WTC11 (cell line): ENCODE data around the gene MMP24OS. TPM values are rescaled to one million over a fixed set of nuclear protein-coding genes. Genes with fewer than 3 reads are reported as not detected.

ENCODE experiments used
- ATAC-seq: fragments of 200-7000 bp; cut with Tn5 transposase; 2 replicates; pipeline ENCODE4 v1.10.0; 2021; ENCODE audit warnings: mild to moderate bottlenecking, moderate library complexity
- CTCF ChIA-PET: fragments of 300-600 bp; sonication (Branson Sonifier 250); formaldehyde crosslinking; loops from one replicate; lab custom pipeline; 2021; ENCODE audit warnings: antibody characterized with exemption; lab: Charles Lee
- POLR2A ChIA-PET: fragments of 350-600 bp; sonication (Branson Sonifier 250); formaldehyde crosslinking; loops from one replicate; lab custom pipeline; 2021; ENCODE audit warnings: antibody characterized with exemption; lab: Charles Lee
- DNase-seq: peaks from one replicate; pipeline ENCODE4 v3.0.0; 2021; ENCODE audit warnings: low spot score
- H3K27ac Mint-ChIP-seq: 2 replicates; pipeline ENCODE4 v1.8.0; 2021; ENCODE audit warnings: mixed read lengths
- H3K27me3 Mint-ChIP-seq: 2 replicates; pipeline ENCODE4 v1.8.0; 2021; ENCODE audit warnings: low read depth, mild to moderate bottlenecking, moderate library complexity, mixed read lengths
- H3K36me3 Mint-ChIP-seq: 2 replicates; pipeline ENCODE4 v1.8.0; 2021; ENCODE audit warnings: mixed read lengths
- H3K4me1 Mint-ChIP-seq: 2 replicates; pipeline ENCODE4 v1.8.0; 2022; ENCODE audit warnings: mixed read lengths
- H3K4me3 Mint-ChIP-seq: 2 replicates; pipeline ENCODE4 v1.8.0; 2021; ENCODE audit warnings: mild to moderate bottlenecking, moderate library complexity, mixed read lengths
- H3K9me3 Mint-ChIP-seq: 2 replicates; pipeline ENCODE4 v1.8.0; 2021; ENCODE audit warnings: mixed read lengths
- AR ChIP-seq: fragments of 250-450 bp; sonication (Bioruptor Pico); IDR thresholded peaks from 2 replicates; pipeline ENCODE4 v1.9.0; 2021; ENCODE audit warnings: mild to moderate bottlenecking
- CTCF ChIP-seq: fragments of 200-600 bp; IDR thresholded peaks from 2 replicates; pipeline ENCODE4 v1.8.0; 2022; ENCODE audit warnings: antibody characterized with exemption
- E2F5 ChIP-seq: sonication (generic); formaldehyde crosslinking; IDR thresholded peaks from 2 replicates; pipeline ENCODE4 v1.8.1; 2022; ENCODE audit warnings: mild to moderate bottlenecking, moderate library complexity, missing genetic modification reagents
- ELF4 ChIP-seq: sonication (generic); formaldehyde crosslinking; IDR thresholded peaks from 2 replicates; pipeline ENCODE4 v1.8.1; 2022; ENCODE audit warnings: low read depth, mild to moderate bottlenecking, moderate library complexity, missing genetic modification reagents
- EMX1 ChIP-seq: fragments of 250-450 bp; sonication (Bioruptor Pico); IDR thresholded peaks from 2 replicates; pipeline ENCODE4 v1.8.0; 2021; ENCODE audit warnings: mild to moderate bottlenecking
- ERG ChIP-seq: fragments of 250-450 bp; sonication (Bioruptor Pico); IDR thresholded peaks from 2 replicates; pipeline ENCODE4 v1.8.0; 2021; ENCODE audit warnings: mild to moderate bottlenecking
- ETV6 ChIP-seq: sonication (generic); formaldehyde crosslinking; IDR thresholded peaks from 2 replicates; pipeline ENCODE4 v1.8.1; 2022; ENCODE audit warnings: mild to moderate bottlenecking, missing genetic modification reagents
- GRHL2 ChIP-seq: fragments of 250-450 bp; sonication (Bioruptor Pico); IDR thresholded peaks from 2 replicates; pipeline ENCODE4 v1.8.0; 2022; ENCODE audit warnings: mild to moderate bottlenecking, moderate library complexity; ENCODE audit not compliant: insufficient replicate concordance, severe bottlenecking
- GTF2I ChIP-seq: fragments of 250-450 bp; sonication (Bioruptor Pico); conservative IDR thresholded peaks from 2 replicates; pipeline ENCODE4 v1.4.0; 2021; ENCODE audit warnings: mild to moderate bottlenecking
- SOX15 ChIP-seq: fragments of 250-450 bp; sonication (Bioruptor Pico); IDR thresholded peaks from 2 replicates; pipeline ENCODE4 v1.9.0; 2021; ENCODE audit warnings: mild to moderate bottlenecking
- STAT6 ChIP-seq: sonication (generic); formaldehyde crosslinking; conservative IDR thresholded peaks from 2 replicates; pipeline ENCODE4 v1.8.1; 2023; ENCODE audit warnings: mild to moderate bottlenecking, low read depth, missing genetic modification reagents, moderate library complexity
- TCF7 ChIP-seq: sonication (generic); formaldehyde crosslinking; IDR thresholded peaks from 2 replicates; pipeline ENCODE4 v1.8.0; 2022; ENCODE audit warnings: mild to moderate bottlenecking, low read depth, missing genetic modification reagents, moderate library complexity
- ZNF232 ChIP-seq: sonication (generic); formaldehyde crosslinking; IDR thresholded peaks from 2 replicates; pipeline ENCODE4 v1.8.0; 2022; ENCODE audit warnings: mild to moderate bottlenecking, missing genetic modification reagents
- ZNF281 ChIP-seq: sonication (generic); formaldehyde crosslinking; IDR thresholded peaks from 2 replicates; pipeline ENCODE4 v1.8.0; 2023; ENCODE audit warnings: mild to moderate bottlenecking, missing genetic modification reagents
- ZNF532 ChIP-seq: fragments of 250-450 bp; sonication (Bioruptor Pico); IDR thresholded peaks from 2 replicates; pipeline ENCODE4 v1.9.0; 2021; ENCODE audit warnings: mild to moderate bottlenecking, borderline replicate concordance
- ZNF671 ChIP-seq: fragments of 250-450 bp; sonication (Bioruptor Pico); IDR thresholded peaks from 2 replicates; pipeline ENCODE4 v1.8.0; 2021; ENCODE audit warnings: mild to moderate bottlenecking
- total RNA-seq: library from RNA; stranded (reverse); gene quantifications from 3 replicates; pipeline ENCODE4 v1.2.3, GENCODE V29; 2021

Gene MMP24OS
- total RNA-seq, 1 experiment from 2014 or later: 50.6 TPM

GRCh38 chr20:35237486-35237885, 40.4 kb downstream of the MMP24OS start:
- ATAC-seq (no peak), DNase-seq (no peak)
- Mint-ChIP-seq H3K36me3 (peaks cover 6% of the 10 kb centered on the region; the same call in 1 of the 2 replicates), H3K9me3 (peaks cover 10% of the 10 kb centered on the region)
- TF ChIP-seq ZNF232: no peak
- no peak for TF ChIP-seq TCF7 (CRISPR knock-in tag)
- no peak for TF ChIP-seq ZNF281 (CRISPR knock-in tag)
- TF ChIP-seq EMX1 (CRISPR knock-in tag): no peak
- no peak for TF ChIP-seq ZNF671 (CRISPR knock-in tag)
- no peak for TF ChIP-seq STAT6
- no peak for TF ChIP-seq AR (CRISPR knock-in tag)
- TF ChIP-seq ELF4 (CRISPR knock-in tag): no peak
- no peak for TF ChIP-seq ETV6 (CRISPR knock-in tag)
- TF ChIP-seq, all 79 proteins: peak for 0
- Mint-ChIP-seq H3K27me3 (peaks cover 4% of the 10 kb centered on the region), H3K27ac (no peak overlapping the region), H3K4me1 (peaks cover 16% of the 10 kb centered on the region), H3K4me3 (no peak overlapping the region)
- ChIA-PET POLR2A (no interaction called here), CTCF (no interaction called here)

GRCh38 chr20:35235881-35236280, 42.0 kb downstream of the MMP24OS start:
- peaks cover 10% of the 10 kb centered on the region for H3K9me3 Mint-ChIP-seq
- CTCF ChIA-PET: no interaction called here
- H3K27me3 Mint-ChIP-seq: peaks cover 4% of the 10 kb centered on the region
- H3K27ac Mint-ChIP-seq: no peak overlapping the region
- H3K36me3 Mint-ChIP-seq: peaks cover 6% of the 10 kb centered on the region; the same call in 1 of the 2 replicates
- POLR2A ChIA-PET: interaction anchor here (1.0 kb wide), 1 partner anchor 8 kb away, joined by 3 read pairs; no protein-coding TSS in a partner anchor
- ATAC-seq (no peak), DNase-seq (no peak)
- peaks cover 12% of the 10 kb centered on the region for H3K4me1 Mint-ChIP-seq
- H3K4me3 Mint-ChIP-seq: no peak overlapping the region
- TF ChIP-seq SOX15 (CRISPR knock-in tag) (no peak), ZNF532 (CRISPR knock-in tag) (no peak), E2F5 (CRISPR knock-in tag) (no peak), GRHL2 (CRISPR knock-in tag) (no peak), CTCF (no peak), GTF2I (CRISPR knock-in tag) (no peak), ERG (CRISPR knock-in tag) (no peak)
